Fibroblast of skin of scalp (primary cell): ENCODE data around the gene EARS2.
"Not testable (repeated sequence)": the region's sequence is repeated elsewhere in the genome, so short reads cannot be mapped to it uniquely, and the experiment has no call there.

ENCODE experiments used
- DNase-seq: peaks from one replicate; pipeline ENCODE4 v3.0.0-alpha.2; 2013

Gene EARS2

DNA sequence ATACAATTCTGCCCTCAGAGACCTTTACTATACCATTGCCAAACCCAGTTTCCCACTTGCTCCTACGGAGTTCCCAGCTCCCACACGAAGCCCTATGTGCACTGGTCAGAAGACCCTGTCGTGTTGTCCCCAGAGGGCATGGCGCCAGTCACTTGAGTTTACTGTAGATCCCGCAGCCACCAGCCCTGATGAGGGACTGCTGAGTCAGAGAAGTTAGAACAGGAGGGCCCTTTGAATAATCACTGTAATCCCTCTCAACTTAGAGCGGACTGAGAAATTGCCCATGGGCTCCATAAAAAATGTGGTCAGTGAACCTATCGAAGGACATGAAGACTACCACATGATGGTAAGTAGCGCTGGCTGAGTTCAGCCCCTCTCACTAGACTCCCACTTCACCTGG lies 9.6 kb upstream of the EARS2 start:
- no peak for DNase-seq

DNA sequence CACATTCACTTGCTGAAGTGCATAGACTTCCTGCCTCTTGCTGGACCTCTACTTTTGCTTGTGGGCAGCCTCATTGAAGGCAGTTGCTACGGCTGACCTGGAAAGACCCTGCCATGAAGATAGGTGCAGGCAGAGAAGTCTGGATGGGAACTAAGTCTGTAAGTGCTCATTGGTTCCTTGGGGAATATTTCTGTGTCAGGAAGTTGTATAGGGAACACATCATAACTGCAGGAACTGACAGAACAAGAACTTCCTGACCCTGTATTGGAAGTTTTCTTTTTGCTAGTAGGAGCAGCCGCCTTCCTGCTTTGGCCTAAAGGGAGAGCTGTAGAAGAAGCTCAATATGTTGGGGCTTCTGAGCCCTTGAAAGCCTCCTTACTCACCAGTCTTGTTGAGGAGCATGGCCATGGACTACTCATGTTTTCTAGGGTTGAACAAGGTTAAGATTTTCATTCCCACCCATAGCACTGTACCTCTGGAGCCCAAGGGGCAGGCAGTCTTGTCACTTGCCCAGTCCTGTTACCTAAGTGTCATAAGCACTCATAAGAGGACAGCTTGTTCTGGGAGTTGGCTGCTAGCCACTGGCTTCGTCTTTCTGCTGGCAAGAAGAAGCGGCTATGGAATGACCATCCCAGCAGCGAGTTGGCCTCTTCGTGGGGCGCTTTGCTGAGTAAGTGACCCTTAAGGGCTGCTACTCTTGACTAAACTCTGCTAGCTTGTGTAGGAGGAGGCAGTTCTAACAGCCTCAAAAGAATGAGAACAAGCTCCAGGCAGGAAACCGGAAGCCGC lies 7.6 kb upstream of the EARS2 start:
- no peak for DNase-seq

GRCh38 chr16:23563186-23563585 lies 6.0 kb upstream of the EARS2 start:
- DNase-seq: no peak

- DNase-seq: no peak
Observed at GRCh38 chr16:23562505-23562904, 5.4 kb upstream of the EARS2 start.

DNA sequence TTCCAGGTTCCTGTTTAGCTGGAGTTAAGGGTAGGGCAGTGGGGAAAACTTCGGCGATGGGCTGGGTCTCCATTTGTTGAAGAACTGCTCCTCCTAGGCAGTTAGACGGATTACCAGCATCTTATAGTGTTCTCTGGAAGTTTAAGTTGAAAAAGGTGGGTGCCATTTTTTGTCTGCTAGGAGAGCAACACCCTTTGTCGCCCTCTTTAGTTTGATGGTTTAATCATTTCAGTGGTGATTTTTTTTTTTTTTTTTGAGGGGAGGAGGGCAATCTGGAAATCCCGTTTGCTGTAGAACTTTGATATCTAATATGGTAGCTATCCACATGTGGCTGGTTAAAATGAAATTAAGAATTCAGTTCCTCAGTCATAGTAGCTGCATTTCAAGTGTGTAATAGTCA lies 4.4 kb upstream of the EARS2 start:
- no peak for DNase-seq

DNA sequence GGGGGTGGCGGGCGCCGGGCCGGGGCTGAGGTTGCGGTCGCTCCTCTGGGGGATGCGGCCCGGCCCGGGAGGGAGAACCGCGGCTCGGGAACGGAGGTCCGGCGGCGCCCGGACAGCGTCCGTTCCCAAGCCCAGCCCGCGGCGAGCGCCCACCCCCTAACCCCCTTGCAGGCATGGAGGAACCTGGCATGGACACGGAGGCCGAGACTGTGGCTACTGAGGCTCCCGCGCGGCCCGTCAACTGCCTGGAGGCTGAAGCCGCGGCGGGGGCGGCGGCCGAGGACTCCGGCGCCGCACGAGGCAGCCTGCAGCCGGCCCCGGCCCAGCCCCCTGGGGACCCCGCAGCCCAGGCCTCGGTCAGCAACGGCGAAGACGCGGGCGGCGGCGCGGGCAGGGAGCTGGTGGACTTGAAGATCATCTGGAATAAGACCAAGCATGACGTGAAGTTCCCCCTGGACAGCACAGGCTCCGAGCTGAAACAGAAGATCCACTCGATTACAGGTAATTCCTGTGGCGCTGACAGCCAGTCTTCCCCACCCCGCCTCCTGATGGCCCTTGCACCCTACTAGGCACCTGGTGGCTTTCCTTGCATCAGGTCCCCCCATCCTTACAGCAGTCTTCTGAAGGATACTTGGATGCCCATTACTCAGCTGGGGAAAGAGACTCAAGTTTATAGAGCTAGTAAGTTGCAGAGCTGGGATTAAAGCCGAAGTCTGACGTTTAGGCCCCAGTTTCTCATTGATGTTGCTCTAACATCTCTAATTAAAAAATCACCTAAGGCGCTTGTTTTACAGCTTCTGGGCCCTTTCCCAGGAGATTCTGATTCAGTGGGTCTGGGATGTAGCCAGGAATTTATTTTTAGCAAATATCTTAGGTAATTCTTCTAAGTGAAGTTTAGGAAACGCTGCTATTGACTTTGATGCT lies 891 bp upstream of the EARS2 start:
- DNase-seq: peak; percentile 7

- DNase-seq: no peak
Observed at GRCh38 chr16:23554536-23554935, 2.6 kb downstream of the EARS2 start.

GRCh38 chr16:23552161-23552560 lies 5.0 kb downstream of the EARS2 start:
- DNase-seq: no peak

GRCh38 chr16:23549938-23550337 lies 7.2 kb downstream of the EARS2 start:
- DNase-seq: no peak

GRCh38 chr16:23544436-23544835 lies 12.7 kb downstream of the EARS2 start:
- DNase-seq: no peak

GRCh38 chr16:23540817-23541178 lies 16.4 kb downstream of the EARS2 start:
- DNase-seq: not testable (repeated sequence)

GRCh38 chr16:23539984-23540816 lies 16.9 kb downstream of the EARS2 start:
- no peak for DNase-seq

- no peak for DNase-seq
Observed at GRCh38 chr16:23538919-23539278, 18.3 kb downstream of the EARS2 start.

GRCh38 chr16:23537390-23537789 lies 19.8 kb downstream of the EARS2 start:
- DNase-seq: no peak

- no peak for DNase-seq
Observed at GRCh38 chr16:23535901-23536300, 21.2 kb downstream of the EARS2 start.

DNA sequence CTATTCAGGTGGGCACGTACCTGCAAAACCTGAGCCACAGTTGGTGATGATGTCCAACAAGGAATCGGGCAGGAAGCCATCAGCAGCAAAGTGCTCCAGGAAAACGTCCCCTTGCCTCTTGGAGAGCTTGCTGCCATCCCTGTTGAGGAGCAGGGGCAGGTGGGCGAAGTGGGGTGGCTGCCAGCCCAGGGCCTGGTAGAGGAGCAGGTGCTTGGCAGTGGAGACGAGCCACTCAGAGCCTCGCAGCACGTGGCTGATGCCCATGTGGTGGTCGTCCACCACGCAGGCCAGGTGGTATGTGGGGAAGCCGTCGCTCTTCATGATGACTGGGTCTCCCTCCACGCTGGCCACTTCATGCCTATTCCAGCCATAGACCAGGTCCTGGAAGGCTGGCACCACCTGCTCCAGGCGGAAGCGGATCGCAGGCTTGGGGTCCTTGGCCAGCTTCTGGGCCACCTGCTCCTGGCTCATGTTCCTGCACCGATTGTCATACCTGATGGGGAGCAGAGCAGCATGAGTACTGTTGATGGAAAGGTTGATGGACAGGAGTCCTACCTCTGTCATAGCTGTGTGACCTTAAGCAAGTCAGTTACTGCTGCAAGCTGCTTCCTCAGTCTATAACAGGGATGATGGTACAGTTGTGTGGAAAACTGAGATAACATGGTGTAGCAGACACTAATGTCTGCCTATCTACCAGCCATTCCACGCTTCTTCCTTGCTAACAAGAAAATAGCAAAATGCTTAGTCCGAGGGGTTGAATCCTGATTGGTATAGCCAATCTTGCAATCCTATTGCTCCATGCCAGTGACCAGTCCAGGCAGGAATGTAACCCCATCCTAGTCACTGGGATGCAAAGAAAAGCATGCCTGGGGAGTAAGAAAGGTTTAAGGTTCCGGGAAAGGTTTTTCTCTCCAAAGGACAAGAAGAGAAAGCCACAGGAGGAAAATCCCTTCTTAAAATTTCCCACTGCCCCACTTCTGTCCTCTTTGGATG lies 22.0 kb downstream of the EARS2 start:
- no peak for DNase-seq

GRCh38 chr16:23532448-23532847 lies 24.7 kb downstream of the EARS2 start:
- no peak for DNase-seq

- no peak for DNase-seq
Observed at GRCh38 chr16:23530062-23530461, 27.1 kb downstream of the EARS2 start.

DNA sequence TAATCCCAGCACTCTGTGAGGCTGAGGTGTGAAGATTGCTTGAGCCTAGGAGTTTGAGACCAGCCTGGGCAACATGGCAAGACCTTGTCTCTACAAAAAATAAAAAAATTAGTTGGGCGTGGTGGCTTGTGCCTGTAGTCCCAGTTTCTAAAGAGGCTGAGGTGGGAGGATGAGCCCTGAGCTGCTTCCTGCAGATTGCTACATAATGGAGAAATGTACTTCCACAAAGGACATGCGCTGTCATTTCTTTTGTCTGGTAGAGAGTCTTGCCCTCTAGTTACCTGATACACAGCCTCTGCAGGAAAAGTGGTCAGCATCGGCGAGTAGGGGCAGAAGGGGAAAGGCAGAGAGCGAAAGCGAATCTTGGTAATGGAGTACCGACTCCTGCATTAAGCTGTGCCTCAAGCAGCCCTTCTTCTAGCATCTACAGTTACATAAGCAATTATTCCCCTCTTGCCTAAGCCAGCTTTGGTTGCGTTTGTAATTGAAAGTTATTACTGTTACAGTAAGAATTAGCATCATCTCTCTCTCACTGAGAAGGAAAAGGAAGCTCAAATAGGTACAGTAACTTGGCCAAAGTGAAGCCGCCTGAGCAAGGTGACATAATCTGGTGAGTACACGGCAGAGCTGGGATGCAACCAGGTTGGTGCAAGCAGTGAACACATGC lies 28.4 kb downstream of the EARS2 start:
- no peak for DNase-seq

DNA sequence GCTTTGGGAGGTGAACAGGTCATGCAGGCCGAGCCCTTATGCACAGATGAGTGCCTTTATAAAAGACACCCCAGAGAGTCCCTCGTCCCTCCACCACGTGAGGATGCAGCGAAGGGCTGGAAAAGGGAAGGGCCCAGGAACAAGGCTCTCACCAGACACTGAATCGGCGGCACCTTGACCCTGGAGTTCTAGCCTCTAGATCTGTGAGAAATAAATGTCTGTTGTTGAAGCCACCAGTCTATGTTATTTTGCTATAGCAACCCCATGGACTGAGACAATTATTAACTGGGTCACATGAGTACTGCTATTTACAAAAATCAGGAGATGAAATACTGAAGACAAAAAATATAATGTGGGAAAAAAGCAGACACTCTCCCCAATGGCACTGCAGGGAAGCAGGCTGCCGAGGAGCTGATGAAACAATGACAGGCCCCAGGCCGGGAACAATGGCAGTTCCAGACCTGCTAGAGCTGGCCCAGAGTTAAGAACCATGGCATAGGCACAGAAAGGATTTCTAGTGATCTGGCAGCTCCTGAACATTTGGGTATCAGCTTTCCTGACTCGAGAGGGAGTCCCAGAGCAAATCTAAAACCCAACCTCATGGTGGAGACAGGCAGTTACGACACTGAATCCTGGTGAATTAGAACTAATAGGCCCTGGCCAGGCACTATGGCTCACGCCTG lies 29.0 kb downstream of the EARS2 start:
- DNase-seq: no peak

- DNase-seq: no peak
Observed at GRCh38 chr16:23524886-23525285, 32.3 kb downstream of the EARS2 start.
